PFSK-1 (cell line): ENCODE data around the gene KCNK10.

Source experiments
- FOXP2 ChIP-seq: optimal IDR thresholded peaks from 2 replicates; pipeline ENCODE3; 2011; ENCODE audit warnings: borderline replicate concordance, control low read depth, inconsistent platforms; ENCODE audit not compliant: insufficient read depth; ENCODE audit errors: extremely low read length, extremely low read depth
- POLR2AphosphoS5 ChIP-seq: IDR thresholded peaks from 2 replicates; pipeline ENCODE4 v1.6.1; 2012; ENCODE audit warnings: low read depth, mild to moderate bottlenecking, control low read depth, low read length, moderate library complexity
- REST ChIP-seq, 2 experiments: IDR thresholded peaks; 2 replicates each; pipeline versions ENCODE4 v1.6.1 to v1.8.0; 2011 to 2012; ENCODE audit warnings: low read depth in 2 of 2, low read length in 2 of 2, control low read depth in 1 of 2, inconsistent platforms in 1 of 2, mild to moderate bottlenecking in 1 of 2, moderate library complexity in 1 of 2; ENCODE audit not compliant: insufficient read depth in 1 of 2
- SIN3A ChIP-seq: IDR thresholded peaks from 2 replicates; pipeline ENCODE4 v1.6.1; 2012; ENCODE audit warnings: mild to moderate bottlenecking, low read length, moderate library complexity, borderline replicate concordance; ENCODE audit not compliant: insufficient read depth
- TAF1 ChIP-seq: IDR thresholded peaks from 2 replicates; pipeline ENCODE4 v1.6.1; 2012; ENCODE audit warnings: low read length, control low read depth, borderline replicate concordance; ENCODE audit not compliant: insufficient read depth

Gene KCNK10

GRCh38 chr14:88323523-88324199 is 592 bp upstream of the KCNK10 start:
- no peak for TF ChIP-seq REST (IDR thresholded peaks at IDR 0.05; ENCODE audit: insufficient read depth in 1 of 2, low read depth in 2 of 2, low read length in 2 of 2)
- TF ChIP-seq FOXP2, result no peak
- no peak for TF ChIP-seq POLR2AphosphoS5
- TF ChIP-seq SIN3A, result no peak
- TF ChIP-seq TAF1, result no peak

DNA sequence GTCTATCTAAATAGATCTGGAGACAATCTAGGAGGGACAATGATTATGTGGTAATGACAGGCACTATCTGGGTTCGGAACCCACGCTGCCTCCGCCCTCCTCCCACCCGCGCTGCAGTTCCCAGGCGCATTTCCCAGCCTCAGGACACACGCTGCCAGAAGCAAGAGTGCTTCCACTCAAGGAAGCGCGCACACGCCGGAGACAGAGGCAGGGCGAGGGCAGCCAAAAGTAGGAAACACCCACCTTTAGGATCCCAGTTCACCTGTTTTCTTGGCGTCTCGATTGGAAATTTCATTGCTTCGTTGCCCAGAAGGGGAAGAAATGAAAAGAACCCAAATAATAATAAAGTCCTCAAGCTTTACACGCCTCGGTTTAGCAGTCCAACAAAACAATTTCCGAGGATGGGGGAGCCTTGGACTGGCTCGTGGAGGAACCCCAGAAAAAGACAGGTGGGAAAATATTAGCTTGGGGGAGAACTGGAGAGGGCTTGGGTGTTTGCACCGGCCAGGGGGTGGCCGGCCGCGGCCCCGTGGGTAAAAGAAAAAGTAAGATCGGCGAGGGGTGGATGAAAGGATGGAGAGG is 474 bp downstream of the KCNK10 start:
- TF ChIP-seq FOXP2 (no peak), POLR2AphosphoS5 (no peak), REST (IDR thresholded peaks at IDR 0.05; ENCODE audit: insufficient read depth in 1 of 2, low read depth in 2 of 2, low read length in 2 of 2) (no peak), TAF1 (no peak), SIN3A (no peak)

DNA sequence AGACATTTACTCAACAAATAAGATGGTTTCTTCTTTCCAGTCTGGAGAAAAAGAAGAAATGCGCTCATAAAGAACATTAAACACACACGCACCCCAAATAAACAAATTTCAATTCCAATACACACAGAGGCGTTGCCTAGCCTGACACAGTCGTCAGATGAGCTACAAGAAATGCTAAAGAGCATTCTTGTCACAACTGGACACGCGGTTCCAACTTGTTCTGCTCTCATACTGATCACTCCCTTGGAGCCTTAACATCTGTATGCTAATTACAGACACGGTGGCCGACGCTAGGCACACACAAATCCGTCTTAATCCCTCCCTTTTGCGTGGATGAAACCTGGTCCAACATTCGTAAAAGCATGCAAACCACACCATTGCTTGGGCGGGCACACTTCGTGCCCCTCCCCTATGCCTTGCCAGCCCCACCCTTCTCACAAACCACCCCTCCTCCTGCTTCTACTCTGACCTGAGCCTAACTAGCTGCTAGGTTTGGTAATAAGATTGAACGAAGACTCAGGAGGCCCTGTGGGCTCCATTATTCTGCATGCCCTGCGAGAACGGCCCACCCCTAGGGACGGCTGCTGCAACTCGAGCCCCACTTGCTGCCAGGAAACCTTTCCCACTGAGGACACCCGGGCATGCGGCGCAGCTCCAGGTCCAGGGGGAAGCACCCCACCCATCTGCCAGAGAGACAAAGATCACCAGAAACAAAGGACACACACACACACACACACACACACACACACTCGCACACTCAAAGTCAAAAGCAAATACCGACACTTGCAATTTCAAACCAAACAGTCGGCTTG is 1.2 kb downstream of the KCNK10 start:
- TF ChIP-seq REST (IDR thresholded peaks at IDR 0.05; ENCODE audit: insufficient read depth in 1 of 2, low read depth in 2 of 2, low read length in 2 of 2), result no peak
- TF ChIP-seq TAF1, result no peak
- TF ChIP-seq FOXP2, result no peak
- TF ChIP-seq SIN3A, result no peak
- TF ChIP-seq POLR2AphosphoS5, result no peak

DNA sequence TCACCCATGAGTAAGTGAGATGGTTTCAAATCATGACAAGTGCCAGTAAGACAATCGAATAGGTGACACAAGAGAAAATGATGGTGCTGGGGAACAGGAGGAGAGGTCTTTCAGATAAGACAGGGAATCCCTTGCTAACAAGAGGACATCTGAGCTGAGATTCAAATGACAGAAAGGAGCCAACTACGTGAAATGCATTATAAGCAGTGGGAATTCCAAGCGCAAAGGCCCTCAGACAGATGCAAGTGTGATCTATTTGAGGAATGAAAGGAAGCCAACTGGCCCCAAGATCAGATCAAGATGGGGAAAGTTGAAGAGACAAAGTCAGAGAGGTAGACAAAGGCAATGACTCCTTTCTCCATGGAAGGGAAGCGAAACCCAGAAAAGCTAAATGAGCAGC is 4.7 kb downstream of the KCNK10 start:
- TF ChIP-seq SIN3A (no peak), FOXP2 (no peak), TAF1 (no peak), POLR2AphosphoS5 (no peak), REST (IDR thresholded peaks at IDR 0.05; ENCODE audit: insufficient read depth in 1 of 2, low read depth in 2 of 2, low read length in 2 of 2) (no peak)
